ENCODE measurements around the gene TNFAIP6. TPM values are rescaled to one million over a fixed set of nuclear protein-coding genes. Genes with fewer than 3 reads are reported as not detected.

The TNFAIP6 gene
- total RNA-seq, 2 experiments from 2014 or later, result not detected

DNA sequence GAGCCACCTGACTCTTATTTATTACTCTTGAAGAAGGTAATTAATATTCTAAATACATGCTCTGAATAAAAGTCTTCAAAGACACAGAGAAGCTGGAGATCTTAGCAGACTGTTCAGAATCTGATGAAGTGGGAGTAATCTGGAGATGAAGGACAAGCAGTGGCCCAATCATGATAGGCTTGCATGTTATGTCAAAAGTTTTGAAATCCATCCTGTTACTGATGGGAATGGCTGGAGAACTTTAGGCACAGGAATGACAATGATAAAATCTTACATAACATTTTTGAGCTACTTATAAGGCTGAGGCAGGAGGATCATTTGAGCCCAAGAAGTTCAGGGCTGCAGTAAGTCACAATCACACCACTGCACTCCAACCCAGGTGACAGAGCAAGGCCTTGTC lies 49.9 kb downstream of the TNFAIP6 start:
- Mint-ChIP-seq H3K27me3 (no peaks in the 10 kb centered on the region), H3K36me3 (ENCODE audit: low read depth) (peaks cover 22% of the 10 kb centered on the region), H3K4me3 (peak overlapping the region; percentile 27), H3K9me3 (no peaks in the 10 kb centered on the region), H3K4me1 (ENCODE audit: low read depth) (peaks cover 25% of the 10 kb centered on the region), H3K27ac (peak overlapping the region; percentile 27)
- ChIA-PET POLR2A (no interaction called here), CTCF (no interaction called here)
- H3K36me3 ChIP-seq (ENCODE audit: insufficient read depth, low read length), result peaks cover 5% of the 10 kb centered on the region
- no peaks in the 10 kb centered on the region for H3K9me3 ChIP-seq (ENCODE audit: control insufficient read depth in 1 of 2, insufficient read depth in 1 of 2, low read length in 2 of 2)
- H3K27me3 ChIP-seq (ENCODE audit: control insufficient read depth in 1 of 2, insufficient read depth in 2 of 2, low read length in 2 of 2), result no peaks in the 10 kb centered on the region
- no peak overlapping the region for H3K4me3 ChIP-seq (ENCODE audit: low read length)
- intact Hi-C loops (cut with DNase I, micrococcal nuclease), result loop anchor here in 1 of 2 experiments (5.0 kb wide), 2 partner anchors 145 to 1815 kb away; partner anchors contain the start of gene RBM43
- TF ChIP-seq, protein P1, sequence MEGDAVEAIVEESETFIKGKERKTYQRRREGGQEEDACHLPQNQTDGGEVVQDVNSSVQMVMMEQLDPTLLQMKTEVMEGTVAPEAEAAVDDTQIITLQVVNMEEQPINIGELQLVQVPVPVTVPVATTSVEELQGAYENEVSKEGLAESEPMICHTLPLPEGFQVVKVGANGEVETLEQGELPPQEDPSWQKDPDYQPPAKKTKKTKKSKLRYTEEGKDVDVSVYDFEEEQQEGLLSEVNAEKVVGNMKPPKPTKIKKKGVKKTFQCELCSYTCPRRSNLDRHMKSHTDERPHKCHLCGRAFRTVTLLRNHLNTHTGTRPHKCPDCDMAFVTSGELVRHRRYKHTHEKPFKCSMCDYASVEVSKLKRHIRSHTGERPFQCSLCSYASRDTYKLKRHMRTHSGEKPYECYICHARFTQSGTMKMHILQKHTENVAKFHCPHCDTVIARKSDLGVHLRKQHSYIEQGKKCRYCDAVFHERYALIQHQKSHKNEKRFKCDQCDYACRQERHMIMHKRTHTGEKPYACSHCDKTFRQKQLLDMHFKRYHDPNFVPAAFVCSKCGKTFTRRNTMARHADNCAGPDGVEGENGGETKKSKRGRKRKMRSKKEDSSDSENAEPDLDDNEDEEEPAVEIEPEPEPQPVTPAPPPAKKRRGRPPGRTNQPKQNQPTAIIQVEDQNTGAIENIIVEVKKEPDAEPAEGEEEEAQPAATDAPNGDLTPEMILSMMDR (IDR thresholded peaks at IDR 0.05), result no peak
- peaks cover 11% of the 10 kb centered on the region for H3K4me1 ChIP-seq (ENCODE audit: insufficient read depth, low read length)
- ATAC-seq (ENCODE audit: poor library complexity), result no peak
- no peak for DNase-seq
- H3K27ac ChIP-seq (ENCODE audit: low read depth in 1 of 2, low read length in 2 of 2), result no peak overlapping the region

GRCh38 chr2:151408788-151409600 lies 51.6 kb downstream of the TNFAIP6 start:
- DNase-seq, result no peak
- CTCF ChIA-PET, result interaction anchor here (1.1 to 2.0 kb wide), 6 partner anchors 9 to 135 kb away, joined by 3 to 7 read pairs (median 5); partner anchors contain the start of gene NMI
- H3K9me3 Mint-ChIP-seq, result no peaks in the 10 kb centered on the region
- Histone ChIP-seq H3K27ac (ENCODE audit: low read depth in 1 of 2, low read length in 2 of 2) (peak overlapping the region; percentile 90 to 91), H3K4me1 (ENCODE audit: insufficient read depth, low read length) (peaks cover 11% of the 10 kb centered on the region), H3K9me3 (ENCODE audit: control insufficient read depth in 1 of 2, insufficient read depth in 1 of 2, low read length in 2 of 2) (no peaks in the 10 kb centered on the region), H3K4me3 (ENCODE audit: low read length) (peak overlapping the region; percentile 96), H3K27me3 (ENCODE audit: control insufficient read depth in 1 of 2, insufficient read depth in 2 of 2, low read length in 2 of 2) (no peaks in the 10 kb centered on the region), H3K36me3 (ENCODE audit: insufficient read depth, low read length) (peaks cover 19% of the 10 kb centered on the region)
- peak overlapping the region; percentile 95 for H3K4me3 Mint-ChIP-seq
- no peak for ATAC-seq (ENCODE audit: poor library complexity)
- TF ChIP-seq, protein P1 (IDR thresholded peaks at IDR 0.05), result no peak
- H3K36me3 Mint-ChIP-seq (ENCODE audit: low read depth), result peaks cover 39% of the 10 kb centered on the region
- intact Hi-C loops (cut with DNase I, micrococcal nuclease), result loop anchor here in 1 of 2 experiments (5.0 kb wide), 2 partner anchors 147 to 1817 kb away; partner anchors contain the start of gene RBM43
- POLR2A ChIA-PET, result interaction anchor here (1.2 to 1.7 kb wide), 5 partner anchors 10 to 1822 kb away, joined by 4 to 25 read pairs (median 14); partner anchors contain the start of genes MMADHC, NMI and RBM43
- peaks cover 35% of the 10 kb centered on the region for H3K4me1 Mint-ChIP-seq (ENCODE audit: low read depth)
- peak overlapping the region; percentile 93 for H3K27ac Mint-ChIP-seq
- H3K27me3 Mint-ChIP-seq, result no peaks in the 10 kb centered on the region

DNA sequence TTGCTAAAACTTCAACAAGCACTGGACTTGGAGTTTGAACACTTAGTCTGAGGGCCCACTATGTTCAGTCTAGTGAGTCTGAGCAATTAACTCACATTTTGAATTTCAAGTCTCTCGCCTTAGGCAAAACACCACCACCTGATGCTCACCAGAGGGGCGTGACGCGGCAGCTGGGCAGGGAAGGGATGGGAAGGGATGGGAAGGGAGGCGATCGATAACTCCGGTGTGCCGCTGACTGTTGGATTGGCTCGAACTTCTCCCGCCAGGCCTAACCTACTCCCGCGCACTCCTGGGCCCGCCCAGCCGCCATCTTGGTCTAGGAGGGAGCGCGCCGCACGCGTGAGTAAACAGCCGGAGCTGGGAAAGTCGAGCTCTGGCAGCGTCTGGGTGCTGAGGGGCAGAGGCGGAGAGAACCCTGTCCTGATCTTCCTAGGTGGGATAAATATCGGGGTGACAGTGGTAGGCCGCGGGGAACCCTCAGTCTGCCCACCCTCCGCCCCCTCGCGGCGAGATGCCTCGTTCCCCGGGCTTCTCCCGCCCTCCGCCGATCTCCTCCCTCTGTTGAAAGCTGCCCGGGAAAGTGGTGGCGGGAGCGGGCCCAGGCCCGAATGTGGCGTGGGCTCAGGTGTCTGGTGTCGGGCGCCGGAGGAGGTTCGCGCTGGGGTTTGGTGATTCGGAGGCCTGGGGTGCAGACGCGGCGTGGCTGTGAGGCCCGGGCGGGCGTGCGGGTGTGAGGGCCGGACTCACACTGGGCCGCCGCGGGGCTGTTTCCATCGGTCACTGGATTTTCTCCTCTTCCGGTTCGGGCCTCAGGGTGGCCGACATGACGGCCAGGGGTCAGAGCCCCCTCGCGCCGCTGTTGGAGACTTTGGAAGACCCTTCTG lies 52.5 kb downstream of the TNFAIP6 start, which contains the start of gene RIF1:
TSS of gene RIF1 (plus strand) at position 302 of the 884 bp plus-strand sequence. CDS start at position 824, 522 bp downstream.
- ATAC-seq (ENCODE audit: poor library complexity) (peak; percentile 88), DNase-seq (peak; percentile 56 to 86 (median 70))
- no peaks in the 10 kb centered on the region for H3K27me3 Mint-ChIP-seq
- CTCF ChIA-PET, result interaction anchor here (0.6 to 2.0 kb wide), 8 partner anchors 8 to 312 kb away, joined by 3 to 7 read pairs (median 4); partner anchors contain the start of gene NMI
- H3K27ac ChIP-seq (ENCODE audit: low read depth in 1 of 2, low read length in 2 of 2), result peak within 1 kb of the TSS; percentile 90 to 91
- peak within 1 kb of the TSS; percentile 96 for H3K4me3 ChIP-seq (ENCODE audit: low read length)
- intact Hi-C loops (cut with DNase I, micrococcal nuclease), result loop anchor here (1.0 to 10.0 kb wide), 7 partner anchors 15 to 1818 kb away; partner anchors contain the start of genes ARL5A (in 1 of the 2) and RBM43 (in 1 of the 2)
- no peaks in the 10 kb centered on the region for H3K27me3 ChIP-seq (ENCODE audit: control insufficient read depth in 1 of 2, insufficient read depth in 2 of 2, low read length in 2 of 2)
- POLR2A ChIA-PET, result interaction anchor here (1.2 to 1.7 kb wide), 5 partner anchors 9 to 1823 kb away, joined by 4 to 25 read pairs (median 14); partner anchors contain the start of genes MMADHC, NMI and RBM43
- peak within 1 kb of the TSS; percentile 93 for H3K27ac Mint-ChIP-seq
- H3K36me3 ChIP-seq (ENCODE audit: insufficient read depth, low read length), result peaks cover 27% of the 10 kb centered on the region
- H3K36me3 Mint-ChIP-seq (ENCODE audit: low read depth), result peaks cover 44% of the 10 kb centered on the region
- no peaks in the 10 kb centered on the region for H3K9me3 Mint-ChIP-seq
- H3K9me3 ChIP-seq (ENCODE audit: control insufficient read depth in 1 of 2, insufficient read depth in 1 of 2, low read length in 2 of 2), result no peaks in the 10 kb centered on the region
- H3K4me1 ChIP-seq (ENCODE audit: insufficient read depth, low read length), result peaks cover 11% of the 10 kb centered on the region
- peak within 1 kb of the TSS; percentile 95 for H3K4me3 Mint-ChIP-seq
- TF ChIP-seq, protein P1 (IDR thresholded peaks at IDR 0.05), result peak; percentile 53
- peaks cover 40% of the 10 kb centered on the region for H3K4me1 Mint-ChIP-seq (ENCODE audit: low read depth)
